ENCODE results near the gene VWDE. TPM values are rescaled to one million over a fixed set of nuclear protein-coding genes. Genes with fewer than 3 reads are reported as not detected.

VWDE gene
- polyA plus RNA-seq, 4 donors, result 2.6 to 7.0 (median 5.5) TPM

DNA sequence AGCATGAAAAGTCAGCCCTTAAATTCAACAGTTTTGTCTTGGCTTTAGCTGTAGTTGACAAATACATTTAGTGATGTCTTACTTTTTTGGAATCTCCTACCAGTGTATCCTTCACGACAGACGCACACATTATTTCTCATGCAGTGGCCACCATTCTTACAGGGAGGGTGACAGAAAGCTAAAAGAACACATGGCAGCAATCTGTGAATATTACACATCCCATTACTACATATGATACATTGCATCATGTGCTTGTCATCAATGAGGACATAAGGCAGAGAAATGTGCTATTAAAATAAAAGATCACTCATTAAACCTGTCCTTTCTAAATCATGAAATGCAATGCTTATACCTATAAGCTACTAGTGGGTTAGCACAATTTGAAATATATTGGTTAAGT is 66.6 kb downstream of the VWDE start:
- DNase-seq (ENCODE audit: low read depth in 4 of 4, low spot score in 2 of 4), result no peak

DNA sequence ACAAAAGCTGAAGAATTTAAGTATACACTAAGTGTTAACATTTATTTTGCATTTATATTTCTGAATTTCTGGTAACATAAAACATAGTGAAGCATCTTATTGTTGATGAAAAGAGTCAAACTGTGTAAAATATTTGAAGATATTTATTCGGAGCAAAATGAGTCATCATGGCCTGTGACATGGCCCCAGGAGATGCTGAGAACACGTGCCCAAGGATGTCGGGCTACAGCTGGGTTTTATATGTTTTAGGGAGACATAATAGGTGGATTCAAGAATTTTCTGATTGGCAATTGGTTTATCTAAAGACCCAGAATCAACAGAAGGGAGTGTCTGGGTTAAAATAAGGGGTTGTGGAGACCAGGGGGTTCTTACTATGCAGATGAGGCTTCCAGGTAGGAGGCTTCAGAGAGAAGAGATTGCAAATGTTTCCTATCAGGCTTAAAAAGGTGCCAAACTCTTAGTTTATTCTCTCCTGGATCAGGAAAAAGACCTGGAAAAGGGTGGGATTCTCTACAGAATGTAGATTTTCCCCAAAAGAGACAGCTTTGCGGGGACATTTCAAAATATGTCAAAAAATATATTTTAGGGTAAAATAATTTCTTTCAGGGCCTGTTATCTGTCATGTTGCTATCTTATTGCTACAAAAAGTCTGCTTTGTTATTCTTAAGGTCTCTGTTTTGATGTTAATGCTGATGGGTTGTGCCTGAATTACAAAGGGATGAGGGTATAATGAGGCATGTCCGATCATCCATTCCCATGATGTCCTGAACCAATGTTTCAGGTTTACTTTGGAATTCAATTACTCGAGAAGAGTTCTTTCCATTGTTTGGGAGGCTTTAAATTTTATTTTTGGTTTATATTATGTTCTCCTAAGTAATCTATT is 74.5 kb downstream of the VWDE start:
- DNase-seq (ENCODE audit: low read depth in 4 of 4, low spot score in 2 of 4), result no peak

DNA sequence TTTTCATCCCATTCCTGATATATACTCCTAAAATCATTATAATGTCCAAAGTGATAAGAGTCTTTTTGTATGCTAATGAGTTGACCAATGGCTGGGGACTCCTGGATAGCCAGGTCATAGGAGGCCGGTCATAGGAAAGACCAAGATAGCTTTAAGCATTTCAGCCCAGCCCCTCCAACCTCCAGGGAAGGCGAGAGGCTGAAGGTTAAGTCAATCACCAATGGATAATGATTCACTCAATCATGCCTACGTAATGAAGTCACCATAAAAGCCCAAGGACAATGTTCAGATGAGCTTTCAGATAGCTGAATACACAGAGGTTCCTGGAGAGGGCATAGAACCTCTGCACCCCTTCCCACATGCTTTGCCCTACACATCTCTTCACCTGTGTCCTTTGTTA is 75.7 kb downstream of the VWDE start:
- no peak for DNase-seq (ENCODE audit: low read depth in 4 of 4, low spot score in 2 of 4)

DNA sequence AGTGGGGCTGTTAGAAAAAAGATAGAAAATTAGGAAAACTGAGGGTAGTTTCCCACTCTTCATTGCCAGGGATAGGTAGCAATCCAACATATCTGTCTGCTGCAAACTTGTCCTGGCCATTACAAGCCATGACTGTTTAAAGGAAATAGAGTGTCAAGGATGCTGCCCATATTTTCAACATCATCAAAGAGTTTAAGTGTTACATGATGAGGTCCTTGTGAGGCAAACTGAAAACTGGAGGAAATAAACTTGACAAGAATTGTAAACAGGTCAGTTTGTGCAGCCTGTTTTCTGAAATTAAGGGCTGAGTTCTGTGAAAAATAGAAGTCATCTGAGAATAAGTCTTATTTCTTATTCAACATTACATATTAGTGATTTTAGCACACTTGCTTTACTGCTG is 78.0 kb downstream of the VWDE start:
- no peak for DNase-seq (ENCODE audit: low read depth in 4 of 4, low spot score in 2 of 4)

DNA sequence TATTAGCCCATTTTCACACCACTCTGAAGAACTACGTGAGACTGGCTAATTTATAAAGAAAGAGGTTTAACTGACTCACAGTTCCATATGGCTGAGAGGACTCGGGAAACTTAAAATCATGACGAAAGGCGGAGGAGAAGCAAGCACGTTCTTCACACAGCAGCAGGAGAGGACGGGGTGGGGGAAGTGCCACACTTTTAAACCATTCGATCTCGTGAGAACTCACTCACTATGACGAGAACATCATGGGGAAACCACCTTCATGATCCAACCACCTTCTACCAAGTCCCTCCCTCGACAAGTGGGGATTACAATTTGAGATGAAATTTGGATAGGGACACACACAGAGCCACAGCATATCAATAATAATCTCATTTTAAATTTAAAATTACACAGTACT is 80.2 kb downstream of the VWDE start:
- no peak for DNase-seq (ENCODE audit: low read depth in 4 of 4, low spot score in 2 of 4)

DNA sequence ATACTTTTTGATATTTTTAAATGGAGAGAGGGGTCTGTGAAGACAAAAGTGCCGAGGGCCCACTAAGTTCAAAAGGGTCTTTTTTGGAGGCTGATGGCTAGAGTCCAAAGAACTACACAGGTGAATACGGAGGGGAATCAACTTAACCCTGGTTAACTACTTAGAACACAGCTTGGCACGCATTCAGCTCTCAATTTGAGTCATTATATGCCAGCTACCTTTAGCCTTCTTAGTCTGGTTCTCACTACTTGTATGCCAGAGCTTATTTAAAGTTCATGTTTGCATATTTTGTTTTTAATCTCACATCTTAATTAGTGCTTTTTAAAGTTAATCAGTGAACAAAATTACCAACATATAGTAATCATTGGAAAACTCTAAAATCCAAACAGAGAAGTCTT is 80.8 kb downstream of the VWDE start:
- DNase-seq (ENCODE audit: low read depth in 4 of 4, low spot score in 2 of 4), result no peak

DNA sequence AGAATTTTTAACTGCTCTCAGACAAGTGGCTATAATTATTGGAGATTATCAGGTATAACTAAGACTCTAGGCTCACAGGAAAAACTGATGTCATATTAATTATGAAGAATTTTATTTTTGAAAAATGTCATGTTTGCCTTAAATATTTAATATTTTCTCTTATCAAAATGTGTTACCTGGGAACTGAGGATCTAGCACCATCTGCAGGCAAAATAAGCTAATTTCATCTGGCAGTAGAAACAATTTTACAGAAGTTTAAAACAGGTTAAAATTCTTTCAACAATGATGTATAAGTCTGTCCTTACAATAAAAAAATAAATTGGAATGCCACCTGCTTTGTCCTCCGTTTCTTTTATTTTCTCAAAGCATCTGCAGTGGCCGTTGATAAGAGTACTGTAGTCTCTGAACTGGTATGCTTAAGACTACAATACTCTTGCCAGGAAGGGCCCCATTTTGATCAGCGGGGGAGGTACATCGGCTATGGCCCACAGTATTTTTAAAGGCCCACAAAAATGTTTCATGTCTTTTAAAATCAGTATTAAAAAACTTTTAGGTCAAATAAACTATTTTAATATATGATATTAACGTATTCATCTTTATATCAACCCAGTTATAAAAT is 81.3 kb downstream of the VWDE start:
- DNase-seq (ENCODE audit: low read depth in 4 of 4, low spot score in 2 of 4), result peak in 1 of 4 donors; percentile 6

DNA sequence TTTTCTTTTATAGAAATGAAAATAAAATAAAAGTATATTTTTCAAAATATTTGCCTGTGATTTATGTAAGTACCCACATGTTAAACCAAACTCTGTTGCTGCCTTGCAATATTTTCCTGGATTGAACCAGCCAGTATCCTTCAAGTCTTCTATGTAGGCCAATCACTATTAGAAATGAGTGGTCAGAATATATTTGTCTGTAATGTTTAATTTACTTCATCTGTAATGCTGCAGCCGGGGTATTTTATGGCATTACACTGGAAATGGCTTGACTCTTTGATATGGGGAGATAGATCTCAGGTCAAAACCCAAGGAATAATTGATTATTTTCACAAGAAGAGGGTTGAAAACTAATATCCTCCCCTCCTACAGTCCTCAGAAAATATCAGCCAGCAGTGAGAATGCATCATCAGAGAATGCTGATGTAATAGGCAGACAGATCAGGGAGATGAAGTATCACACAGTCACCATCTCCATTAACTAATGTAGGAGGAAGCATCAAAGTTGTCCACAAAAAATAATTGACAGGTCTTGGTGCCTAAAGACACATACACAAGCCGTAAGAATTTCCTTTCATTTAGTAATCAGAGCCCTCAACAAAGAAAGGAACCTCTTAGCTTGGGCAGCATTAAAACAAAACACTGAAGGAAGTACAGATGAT is 82.5 kb downstream of the VWDE start:
- DNase-seq (ENCODE audit: low read depth in 4 of 4, low spot score in 2 of 4), result no peak

DNA sequence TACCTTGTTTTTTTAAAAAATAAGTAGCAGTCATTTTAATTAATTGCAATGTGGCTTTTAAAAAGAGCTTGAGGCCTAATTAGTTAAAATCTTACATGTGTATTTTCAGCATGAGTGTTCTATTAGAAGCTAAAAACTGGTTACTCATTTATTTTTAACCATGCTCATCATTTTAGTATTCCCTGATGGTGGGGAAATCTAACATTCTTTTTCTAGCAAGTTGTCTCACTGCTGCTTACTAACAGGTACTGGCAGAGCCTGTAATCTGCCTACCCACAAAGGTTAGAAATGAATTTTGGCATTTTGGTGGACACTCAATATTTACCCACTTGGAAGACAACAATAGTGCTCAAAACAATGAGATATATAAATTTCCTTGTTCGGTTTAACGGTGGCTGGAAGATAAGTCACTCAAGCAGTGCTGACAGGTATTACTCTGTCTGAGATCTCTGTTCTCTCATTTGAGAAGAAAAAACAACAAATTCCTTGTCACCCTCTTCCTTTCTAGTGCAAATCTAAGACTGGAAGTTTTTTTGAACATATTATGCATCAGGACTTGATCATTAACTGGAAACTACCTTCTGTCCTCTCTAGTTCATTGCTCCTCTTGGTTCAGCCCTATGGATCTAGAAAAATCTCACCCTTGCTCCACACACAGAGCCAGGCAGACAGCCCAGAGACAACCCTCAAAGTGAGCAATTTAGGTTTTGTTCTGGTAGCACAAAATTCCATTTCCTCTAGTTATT is 83.3 kb downstream of the VWDE start:
- no peak for DNase-seq (ENCODE audit: low read depth in 4 of 4, low spot score in 2 of 4)

DNA sequence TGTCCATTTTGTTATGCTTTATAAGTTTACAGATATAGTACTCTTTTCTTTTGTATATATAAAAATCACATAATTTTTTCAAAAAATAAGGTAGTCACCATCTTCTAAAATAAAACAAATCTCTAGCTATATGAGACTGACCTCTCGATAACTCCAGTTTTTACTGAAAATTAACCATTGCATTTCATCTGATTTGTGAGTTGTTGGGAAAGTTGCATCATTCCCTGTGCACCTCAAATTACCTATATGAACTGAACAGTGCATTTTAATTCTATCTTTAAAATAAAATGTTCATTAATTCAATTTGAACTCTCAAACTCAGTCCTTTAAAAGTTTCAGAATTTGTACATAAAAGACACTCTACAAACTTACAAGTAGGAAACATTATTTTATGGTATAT is 86.0 kb downstream of the VWDE start:
- DNase-seq (ENCODE audit: low read depth in 4 of 4, low spot score in 2 of 4), result no peak

DNA sequence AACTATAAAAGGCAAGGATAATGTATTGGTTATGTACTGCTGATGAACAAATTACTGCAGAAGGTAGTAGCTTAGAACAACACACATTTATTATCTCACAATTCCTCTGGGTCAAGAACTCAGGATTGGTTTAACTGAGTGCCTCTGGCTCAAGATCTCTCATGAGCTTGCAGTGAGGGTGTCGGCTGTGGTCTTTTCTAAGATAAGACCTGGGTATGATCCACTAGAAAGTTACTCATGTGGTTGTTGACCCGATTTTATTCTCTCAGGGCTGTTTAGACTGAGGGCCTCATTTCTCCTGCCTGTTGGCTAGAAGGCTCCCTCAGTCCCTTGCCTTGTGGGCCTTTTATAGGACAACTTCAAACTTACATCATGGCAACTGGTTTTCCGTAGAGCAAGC is 86.7 kb downstream of the VWDE start:
- DNase-seq (ENCODE audit: low read depth in 4 of 4, low spot score in 2 of 4), result no peak

DNA sequence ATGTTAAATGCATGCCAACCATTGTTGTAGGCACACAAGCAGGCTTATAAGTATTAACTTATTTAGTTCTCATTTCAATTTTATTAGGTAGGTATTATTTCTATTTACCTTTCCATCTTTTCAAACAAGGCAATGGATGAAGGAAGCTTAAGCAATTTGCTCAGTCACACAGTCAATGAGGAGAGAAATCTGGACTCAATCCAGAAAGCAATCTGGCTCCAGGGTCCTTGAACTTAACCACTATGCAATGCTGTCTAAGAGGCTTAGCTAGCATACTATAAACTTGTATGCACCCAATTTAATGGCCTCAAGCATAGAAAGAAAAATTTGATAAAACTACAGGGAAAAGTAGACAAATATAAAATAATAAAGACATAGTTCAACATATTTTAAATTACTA is 88.6 kb downstream of the VWDE start:
- DNase-seq (ENCODE audit: low read depth in 4 of 4, low spot score in 2 of 4), result no peak

DNA sequence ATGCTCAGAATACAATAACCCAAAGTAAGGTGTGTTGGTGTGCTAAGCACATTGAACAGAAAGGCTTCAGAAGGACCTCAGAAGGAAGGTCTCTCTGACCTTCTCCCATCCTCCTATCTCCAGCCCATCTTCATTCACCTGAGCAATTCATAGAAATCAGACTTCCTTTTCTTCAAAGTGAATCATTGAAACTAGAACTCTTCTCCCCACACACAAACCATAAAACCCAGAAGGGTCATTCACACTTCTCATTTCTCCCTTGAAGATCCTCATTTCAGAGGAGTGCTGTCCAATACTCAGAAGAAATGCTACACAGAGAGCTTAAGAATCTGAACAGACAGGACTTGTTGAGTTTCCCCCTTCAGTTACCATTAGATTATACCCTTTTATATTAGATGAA is 89.5 kb downstream of the VWDE start:
- no peak for DNase-seq (ENCODE audit: low read depth in 4 of 4, low spot score in 2 of 4)

DNA sequence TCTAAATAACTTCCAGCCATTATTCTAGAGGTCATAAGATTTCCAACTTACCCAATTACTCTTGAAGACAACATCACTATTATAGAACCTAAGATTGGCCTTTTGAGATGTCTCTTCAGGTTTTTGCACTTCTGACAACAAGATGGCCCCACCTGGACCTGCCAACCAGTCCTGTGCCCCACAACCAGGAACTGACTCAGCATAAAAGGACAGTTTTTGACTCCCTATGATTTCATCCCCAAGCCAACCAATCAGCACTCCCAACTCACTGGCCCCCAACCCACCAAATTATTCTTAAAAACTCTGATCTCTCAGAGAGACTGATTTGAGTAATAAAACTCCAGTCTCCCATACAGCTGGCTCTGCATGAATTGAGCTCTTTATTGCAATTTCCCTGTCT is 98.2 kb downstream of the VWDE start:
- no peak for DNase-seq (ENCODE audit: low read depth in 4 of 4, low spot score in 2 of 4)

DNA sequence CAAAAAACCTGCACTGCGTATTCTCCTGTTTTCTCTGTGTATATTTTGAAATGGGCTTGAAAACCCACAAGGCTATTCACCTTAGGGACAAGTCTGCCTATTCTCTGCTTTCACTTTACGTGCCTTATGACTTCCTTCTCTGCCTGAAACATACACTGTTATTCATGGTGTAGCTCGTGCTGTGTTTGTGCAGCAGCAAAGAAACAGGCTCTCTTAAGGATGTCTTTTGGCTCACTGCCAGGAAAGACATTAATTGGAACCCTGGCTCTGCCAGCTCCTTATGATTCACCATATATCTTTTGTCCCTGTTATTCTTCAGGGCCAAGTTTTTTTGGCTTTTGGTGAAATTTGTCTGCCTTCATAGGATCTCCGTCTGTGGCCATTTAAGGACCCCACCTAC is 100.2 kb downstream of the VWDE start:
- no peak for DNase-seq (ENCODE audit: low read depth in 4 of 4, low spot score in 2 of 4)

DNA sequence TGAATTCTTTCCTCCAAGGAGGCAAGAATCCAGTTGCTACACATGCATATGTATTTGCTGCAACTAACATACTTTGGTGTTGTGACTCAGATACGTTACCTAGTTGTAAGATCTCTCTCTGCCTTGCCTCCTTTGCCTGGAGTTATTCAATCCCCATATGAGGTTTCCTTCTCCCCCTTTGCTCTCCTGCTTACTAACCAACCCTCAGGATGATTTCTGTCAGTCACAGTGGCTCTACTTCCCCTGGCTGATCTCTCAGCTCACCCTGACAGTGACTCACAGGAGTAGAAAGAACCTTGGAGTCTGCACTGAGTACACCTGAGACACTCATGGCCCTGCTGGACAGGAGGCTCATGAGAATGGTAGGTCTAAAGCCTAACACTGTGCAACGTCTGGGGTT is 100.6 kb downstream of the VWDE start:
- DNase-seq (ENCODE audit: low read depth in 4 of 4, low spot score in 2 of 4), result no peak

DNA sequence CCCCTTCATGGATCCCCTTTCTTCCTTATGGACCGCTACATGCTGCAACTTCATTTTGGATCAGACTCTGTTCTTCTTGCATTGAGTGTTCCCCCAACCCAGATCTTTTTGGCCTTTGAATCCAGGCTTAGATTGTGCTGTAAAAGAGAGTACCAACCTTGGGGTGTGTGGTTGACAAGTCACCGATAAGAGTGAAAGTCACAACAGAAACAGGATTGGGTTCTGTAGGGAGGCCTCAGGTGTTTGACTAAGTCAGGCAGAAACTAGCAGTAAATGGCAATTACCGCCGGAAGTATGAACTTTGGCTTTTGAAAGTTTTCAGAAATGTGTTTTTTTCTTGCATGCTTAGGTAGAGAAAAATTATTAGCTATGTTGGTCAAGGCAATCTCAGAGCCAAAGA is 103.2 kb downstream of the VWDE start:
- no peak for DNase-seq (ENCODE audit: low read depth in 4 of 4, low spot score in 2 of 4)

DNA sequence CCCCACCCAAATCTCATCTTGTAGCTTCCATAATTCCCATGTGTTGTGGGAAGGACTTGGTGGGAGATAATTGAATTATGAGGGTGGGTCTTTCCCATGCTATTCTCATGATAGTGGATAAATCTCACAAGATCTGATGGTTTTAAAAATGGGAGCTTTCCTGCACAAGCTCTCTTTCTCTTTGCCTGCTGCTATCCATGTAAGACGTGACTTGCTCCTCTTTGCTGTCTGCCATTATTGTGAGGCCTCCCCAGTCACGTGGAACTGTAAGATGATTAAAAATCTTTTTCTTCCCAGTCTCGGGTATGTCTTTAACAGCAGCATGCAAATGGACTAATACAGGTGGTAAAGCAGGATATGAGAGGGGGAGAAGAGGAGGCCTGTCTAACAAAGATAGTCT is 104.3 kb downstream of the VWDE start:
- DNase-seq (ENCODE audit: low read depth in 4 of 4, low spot score in 2 of 4), result no peak

DNA sequence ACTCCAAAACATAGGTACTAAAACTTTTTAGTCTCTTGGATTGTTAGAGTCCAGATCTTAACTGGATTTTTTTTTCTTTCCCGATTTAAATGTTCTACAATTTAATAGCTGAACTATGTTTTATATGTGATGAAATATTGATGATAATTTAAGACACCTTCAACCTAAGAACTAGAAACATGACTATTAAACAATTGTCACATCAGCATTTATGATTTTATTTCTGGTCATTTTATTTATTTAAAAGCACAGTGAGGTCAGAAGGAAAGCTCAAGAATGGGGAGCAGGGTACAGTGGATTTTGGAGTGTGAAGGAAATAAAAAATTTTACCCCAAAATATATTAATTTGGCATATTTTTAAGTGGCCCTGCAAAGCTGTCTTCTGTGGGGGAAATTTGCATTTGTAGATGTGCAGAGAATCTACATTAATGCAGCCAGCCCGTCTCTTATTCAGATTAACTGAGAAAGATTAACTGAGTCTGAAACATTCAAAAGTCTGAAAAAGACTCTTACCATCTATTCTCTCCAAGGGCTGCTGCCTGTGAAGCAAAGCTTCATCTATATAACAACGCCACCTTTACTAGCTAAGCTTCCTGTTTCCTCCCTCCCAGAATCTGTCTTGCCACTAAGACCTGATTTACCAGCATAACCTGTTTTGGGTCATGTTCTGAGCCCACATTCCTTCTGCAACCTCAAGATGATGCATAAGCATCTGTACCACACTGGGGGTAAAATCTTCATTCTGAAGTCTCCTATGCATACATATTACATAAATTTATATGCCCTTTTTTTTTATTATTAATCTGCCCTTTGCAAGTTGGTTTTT is 106.2 kb downstream of the VWDE start:
- DNase-seq (ENCODE audit: low read depth in 4 of 4, low spot score in 2 of 4), result peak in 1 of 4 donors; percentile 3

DNA sequence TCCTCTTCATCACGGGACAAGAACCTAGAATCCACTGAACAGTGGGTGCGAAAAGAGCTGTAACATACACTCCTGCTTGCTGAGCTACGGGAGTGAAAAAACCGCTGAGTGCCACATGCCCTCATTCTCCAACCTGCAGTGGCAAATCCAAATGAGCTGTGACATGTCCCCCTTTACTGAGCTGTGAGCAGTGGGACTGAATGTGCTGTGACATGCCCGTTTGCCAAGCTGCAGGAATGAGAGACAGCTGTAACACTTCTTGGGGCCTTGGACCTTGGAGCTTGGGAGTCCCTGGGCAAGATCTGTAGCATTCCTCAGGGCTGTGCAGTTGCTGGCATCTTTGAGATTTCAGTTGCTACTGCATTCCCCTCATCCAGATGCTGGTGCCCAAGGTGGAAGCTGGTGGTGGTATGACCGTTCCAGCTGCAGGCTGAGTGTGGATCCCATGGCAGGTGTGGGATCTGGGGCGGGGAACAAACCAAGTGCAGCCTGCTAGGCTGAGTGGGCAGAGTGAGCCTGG is 107.6 kb downstream of the VWDE start:
- no peak for DNase-seq (ENCODE audit: low read depth in 4 of 4, low spot score in 2 of 4)
